ENCODE results near the gene UBE3D.

UBE3D gene

DNA sequence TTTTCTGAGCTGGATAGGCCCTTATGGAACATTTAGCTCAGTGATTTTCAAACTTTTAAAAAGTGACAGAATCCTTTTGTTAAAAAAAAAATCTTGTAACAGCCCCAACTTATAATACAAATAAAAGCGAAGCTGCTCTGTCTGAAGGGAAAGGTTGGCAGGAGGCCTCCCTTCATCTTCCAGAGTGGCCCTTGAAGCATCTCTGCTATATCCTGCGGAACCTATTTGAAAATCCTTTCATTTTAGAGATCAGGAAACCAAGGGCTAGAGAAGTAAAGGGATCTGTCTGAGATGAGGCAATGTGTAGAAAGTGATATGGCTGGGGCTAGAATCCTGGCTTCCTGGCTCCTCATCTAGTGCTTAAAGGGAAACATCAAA lies 107.8 kb downstream of the UBE3D start:
- H3K4me3 ChIP-seq (IDR thresholded peaks at IDR 0.05; ENCODE audit: insufficient read depth, low read depth, low read length): no peak overlapping the region
- H3K4me1 ChIP-seq (ENCODE audit: low read depth, poor library complexity, severe bottlenecking): no peaks in the 10 kb centered on the region
- no peaks in the 10 kb centered on the region for H3K27me3 ChIP-seq (ENCODE audit: insufficient read depth, low read depth)
- H4K20me1 ChIP-seq (ENCODE audit: insufficient read depth): no peaks in the 10 kb centered on the region
- no peak overlapping the region for H3K27ac ChIP-seq
- H2AFZ ChIP-seq (ENCODE audit: low read depth): no peak overlapping the region
- H3K36me3 ChIP-seq (ENCODE audit: insufficient read depth): no peaks in the 10 kb centered on the region
- H3K4me2 ChIP-seq: no peak overlapping the region
- TF ChIP-seq, protein P1, sequence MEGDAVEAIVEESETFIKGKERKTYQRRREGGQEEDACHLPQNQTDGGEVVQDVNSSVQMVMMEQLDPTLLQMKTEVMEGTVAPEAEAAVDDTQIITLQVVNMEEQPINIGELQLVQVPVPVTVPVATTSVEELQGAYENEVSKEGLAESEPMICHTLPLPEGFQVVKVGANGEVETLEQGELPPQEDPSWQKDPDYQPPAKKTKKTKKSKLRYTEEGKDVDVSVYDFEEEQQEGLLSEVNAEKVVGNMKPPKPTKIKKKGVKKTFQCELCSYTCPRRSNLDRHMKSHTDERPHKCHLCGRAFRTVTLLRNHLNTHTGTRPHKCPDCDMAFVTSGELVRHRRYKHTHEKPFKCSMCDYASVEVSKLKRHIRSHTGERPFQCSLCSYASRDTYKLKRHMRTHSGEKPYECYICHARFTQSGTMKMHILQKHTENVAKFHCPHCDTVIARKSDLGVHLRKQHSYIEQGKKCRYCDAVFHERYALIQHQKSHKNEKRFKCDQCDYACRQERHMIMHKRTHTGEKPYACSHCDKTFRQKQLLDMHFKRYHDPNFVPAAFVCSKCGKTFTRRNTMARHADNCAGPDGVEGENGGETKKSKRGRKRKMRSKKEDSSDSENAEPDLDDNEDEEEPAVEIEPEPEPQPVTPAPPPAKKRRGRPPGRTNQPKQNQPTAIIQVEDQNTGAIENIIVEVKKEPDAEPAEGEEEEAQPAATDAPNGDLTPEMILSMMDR (conservative IDR thresholded peaks at IDR 0.05; ENCODE audit: low read depth, low read length): no peak
- H3K79me2 ChIP-seq (ENCODE audit: insufficient read depth, low read depth): no peaks in the 10 kb centered on the region
- H3K9ac ChIP-seq: no peak overlapping the region

DNA sequence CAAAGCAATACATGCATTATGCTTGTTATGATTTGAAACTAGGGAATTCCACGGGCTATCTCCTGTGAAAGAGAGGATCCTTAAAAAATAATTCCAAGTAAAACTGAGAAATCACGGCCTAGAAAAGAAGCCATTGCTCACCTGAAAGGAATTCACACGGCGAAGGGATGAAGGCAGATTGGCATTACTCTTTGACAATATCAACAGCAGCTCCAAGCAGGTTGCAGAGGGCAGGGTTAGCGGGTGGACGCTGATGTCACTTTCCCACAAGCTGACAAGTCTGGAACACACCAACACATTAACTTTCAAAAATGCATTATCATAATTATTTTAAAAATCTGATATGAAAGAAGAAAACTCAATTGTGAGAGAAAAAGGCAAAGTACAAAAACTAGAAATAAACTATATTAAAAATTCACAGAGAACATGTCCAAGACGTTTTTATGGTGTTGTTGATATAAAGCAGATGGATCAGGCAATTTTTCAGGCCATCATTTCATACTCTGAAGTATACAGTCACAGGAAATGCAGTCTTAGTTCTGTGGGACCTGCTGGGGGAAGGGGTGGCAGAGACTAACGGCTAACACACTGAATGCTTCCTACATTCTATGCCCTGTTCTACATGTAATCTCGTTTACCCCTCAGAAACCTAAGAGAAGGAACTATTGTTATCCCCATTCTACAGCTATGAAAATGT lies 108.3 kb downstream of the UBE3D start:
- H3K27ac ChIP-seq: no peak overlapping the region
- TF ChIP-seq, protein P1 (conservative IDR thresholded peaks at IDR 0.05; ENCODE audit: low read depth, low read length): no peak
- H3K9ac ChIP-seq: no peak overlapping the region
- no peak overlapping the region for H2AFZ ChIP-seq (ENCODE audit: low read depth)
- no peaks in the 10 kb centered on the region for H3K27me3 ChIP-seq (ENCODE audit: insufficient read depth, low read depth)
- no peaks in the 10 kb centered on the region for H3K79me2 ChIP-seq (ENCODE audit: insufficient read depth, low read depth)
- H3K4me3 ChIP-seq (IDR thresholded peaks at IDR 0.05; ENCODE audit: insufficient read depth, low read depth, low read length): no peak overlapping the region
- H3K4me1 ChIP-seq (ENCODE audit: low read depth, poor library complexity, severe bottlenecking): no peaks in the 10 kb centered on the region
- no peak overlapping the region for H3K4me2 ChIP-seq
- H4K20me1 ChIP-seq (ENCODE audit: insufficient read depth): no peaks in the 10 kb centered on the region
- no peaks in the 10 kb centered on the region for H3K36me3 ChIP-seq (ENCODE audit: insufficient read depth)

DNA sequence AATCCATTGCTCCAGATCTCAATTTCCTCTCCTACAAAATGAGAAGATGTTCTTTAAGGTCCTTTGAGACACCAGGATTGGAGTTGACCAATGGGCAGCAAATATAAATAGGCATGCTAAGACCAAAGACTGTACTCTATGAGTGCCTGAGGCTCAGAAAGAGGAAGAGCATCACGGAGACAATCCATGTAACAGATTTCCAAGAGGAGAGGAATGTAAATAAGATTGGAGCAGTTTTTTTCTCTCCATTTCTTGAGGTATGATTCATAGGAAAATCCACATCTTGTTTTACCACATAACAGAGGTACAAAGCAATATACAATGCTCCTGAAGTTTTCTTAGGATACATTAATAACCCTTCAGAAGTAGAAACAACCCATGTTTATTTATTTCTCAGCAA lies 109.8 kb downstream of the UBE3D start:
- Histone ChIP-seq H3K4me3 (IDR thresholded peaks at IDR 0.05; ENCODE audit: insufficient read depth, low read depth, low read length) (no peak overlapping the region), H3K4me1 (ENCODE audit: low read depth, poor library complexity, severe bottlenecking) (no peaks in the 10 kb centered on the region), H2AFZ (ENCODE audit: low read depth) (no peak overlapping the region), H3K79me2 (ENCODE audit: insufficient read depth, low read depth) (no peaks in the 10 kb centered on the region), H3K4me2 (no peak overlapping the region), H3K36me3 (ENCODE audit: insufficient read depth) (no peaks in the 10 kb centered on the region), H3K27ac (no peak overlapping the region), H3K27me3 (ENCODE audit: insufficient read depth, low read depth) (no peaks in the 10 kb centered on the region), H3K9ac (no peak overlapping the region), H4K20me1 (ENCODE audit: insufficient read depth) (no peaks in the 10 kb centered on the region)
- TF ChIP-seq, protein P1 (conservative IDR thresholded peaks at IDR 0.05; ENCODE audit: low read depth, low read length): no peak

DNA sequence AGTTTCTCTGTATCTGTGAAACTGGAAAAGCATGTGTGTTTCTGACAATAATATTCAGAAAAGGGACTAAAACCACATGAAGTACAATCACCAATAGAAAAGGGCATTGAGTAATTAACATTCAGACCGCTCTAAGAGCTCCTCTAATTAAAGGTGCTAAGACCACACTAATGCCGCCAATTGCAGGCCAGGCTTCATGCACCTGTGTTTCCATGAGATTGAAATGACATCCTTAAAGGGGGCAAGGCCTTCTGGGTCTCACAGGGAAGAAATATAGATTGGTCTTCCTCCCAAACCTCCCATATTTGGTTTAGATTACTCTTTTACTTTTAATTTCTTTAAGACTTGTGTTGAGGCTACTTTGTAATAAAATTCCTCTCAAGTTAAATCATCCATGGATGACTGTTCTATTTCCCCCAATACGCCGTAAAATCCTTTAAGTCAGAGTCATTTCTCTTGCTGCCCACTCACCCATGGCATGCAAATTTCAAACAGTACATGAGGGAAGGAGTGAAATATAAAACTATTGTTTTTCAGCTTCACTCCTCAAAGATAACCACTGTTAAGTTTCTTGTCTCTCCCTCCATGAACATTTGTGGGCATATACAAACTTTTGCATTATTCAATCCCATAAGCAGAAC lies 110.6 kb downstream of the UBE3D start:
- no peaks in the 10 kb centered on the region for H3K36me3 ChIP-seq (ENCODE audit: insufficient read depth)
- no peak overlapping the region for H3K4me3 ChIP-seq (IDR thresholded peaks at IDR 0.05; ENCODE audit: insufficient read depth, low read depth, low read length)
- no peaks in the 10 kb centered on the region for H3K27me3 ChIP-seq (ENCODE audit: insufficient read depth, low read depth)
- H2AFZ ChIP-seq (ENCODE audit: low read depth): no peak overlapping the region
- no peaks in the 10 kb centered on the region for H3K79me2 ChIP-seq (ENCODE audit: insufficient read depth, low read depth)
- no peaks in the 10 kb centered on the region for H4K20me1 ChIP-seq (ENCODE audit: insufficient read depth)
- TF ChIP-seq, protein P1 (conservative IDR thresholded peaks at IDR 0.05; ENCODE audit: low read depth, low read length): no peak
- H3K4me2 ChIP-seq: no peak overlapping the region
- no peak overlapping the region for H3K9ac ChIP-seq
- H3K27ac ChIP-seq: no peak overlapping the region
- no peaks in the 10 kb centered on the region for H3K4me1 ChIP-seq (ENCODE audit: low read depth, poor library complexity, severe bottlenecking)

Data from KMS-11 (cell line).